IMR-90 (cell line): Measurements from ENCODE around the gene ASXL3. TPM values are rescaled to one million over a fixed set of nuclear protein-coding genes. Genes with fewer than 3 reads are reported as not detected.

ENCODE experiments used
- ATAC-seq: fragments of 200-7000 bp; cut with Tn5 transposase; 2 replicates; pipeline ENCODE4 v1.9.1; 2020; ENCODE audit warnings: low read depth, mild to moderate bottlenecking, moderate library complexity
- BruUV-seq: library from RNA; stranded (reverse); fragments of 400-500 nt; replicated peaks from 2 replicates; lab custom pipeline; 2021; lab: Mats Ljungman, UMichigan
- CTCF ChIA-PET: fragments of 300-600 bp; formaldehyde crosslinking; extraction: SDS; loops from one replicate; lab custom pipeline; 2021; ENCODE audit warnings: antibody characterized with exemption; lab: Yijun Ruan, JAX
- POLR2A ChIA-PET: fragments of 300-600 bp; sonication (Branson Sonifier 250); formaldehyde crosslinking; loops from one replicate; lab custom pipeline; 2022; ENCODE audit warnings: antibody characterized with exemption; ENCODE audit not compliant: unreplicated experiment; lab: Charles Lee
- DNase-seq: peaks from one replicate; pipeline ENCODE4 v3.0.0; 2013
- H2AFZ ChIP-seq: replicated peaks from 2 replicates; pipeline ENCODE3; 2013; ENCODE audit warnings: low read length, mild to moderate bottlenecking; ENCODE audit not compliant: poor library complexity
- H2AK5ac ChIP-seq: 2 replicates; pipeline ENCODE4 v1.6.1; 2013; ENCODE audit warnings: low read depth, low read length, inconsistent platforms
- H2AK9ac ChIP-seq: replicated peaks from 2 replicates; pipeline ENCODE3; 2013; ENCODE audit warnings: mild to moderate bottlenecking, low read depth, low read length, moderate library complexity; ENCODE audit not compliant: poor library complexity
- H2BK120ac ChIP-seq: 2 replicates; pipeline ENCODE4 v1.6.1; 2013; ENCODE audit warnings: low read depth, low read length, inconsistent platforms
- H2BK15ac ChIP-seq: 3 replicates; pipeline ENCODE4 v1.6.1; 2013; ENCODE audit warnings: low read depth, low read length, inconsistent platforms
- H2BK20ac ChIP-seq: 2 replicates; pipeline ENCODE4 v1.6.1; 2013; ENCODE audit warnings: low read depth, mild to moderate bottlenecking, inconsistent platforms, low read length, moderate library complexity
- H2BK5ac ChIP-seq: 2 replicates; pipeline ENCODE4 v1.6.1; 2013; ENCODE audit warnings: mild to moderate bottlenecking, low read depth, low read length, inconsistent platforms; ENCODE audit not compliant: poor library complexity, severe bottlenecking
- H3K14ac ChIP-seq: replicated peaks from 2 replicates; pipeline ENCODE4 v1.6.1; 2013; ENCODE audit warnings: low read depth, low read length, inconsistent platforms
- H3K18ac ChIP-seq: 2 replicates; pipeline ENCODE4 v1.6.1; 2013; ENCODE audit warnings: low read depth, low read length, control low read depth
- H3K23ac ChIP-seq: 2 replicates; pipeline ENCODE4 v1.6.1; 2013; ENCODE audit warnings: low read depth, low read length, inconsistent platforms
- H3K27ac ChIP-seq: 2 replicates; pipeline ENCODE4 v1.5.1; 2013; ENCODE audit warnings: mild to moderate bottlenecking, control low read depth, low read length; ENCODE audit not compliant: insufficient read depth
- H3K27me3 ChIP-seq: 2 replicates; pipeline ENCODE4 v1.6.1; 2013; ENCODE audit warnings: low read length; ENCODE audit not compliant: control insufficient read depth, insufficient read depth
- H3K36me3 ChIP-seq: 2 replicates; pipeline ENCODE4 v1.6.1; 2013; ENCODE audit warnings: low read length, mixed read lengths; ENCODE audit not compliant: control insufficient read depth, insufficient read depth
- H3K4ac ChIP-seq: 2 replicates; pipeline ENCODE4 v1.6.1; 2013; ENCODE audit warnings: low read depth, low read length, inconsistent platforms
- H3K4me1 ChIP-seq: 2 replicates; pipeline ENCODE4 v1.6.1; 2013; ENCODE audit warnings: low read length, mixed read lengths; ENCODE audit not compliant: control insufficient read depth, insufficient read depth
- H3K4me2 ChIP-seq: 2 replicates; pipeline ENCODE4 v1.6.1; 2013; ENCODE audit warnings: low read depth, mild to moderate bottlenecking, control low read depth, low read length, moderate library complexity
- H3K4me3 ChIP-seq: 2 replicates; pipeline ENCODE4 v1.5.1; 2013; ENCODE audit warnings: low read depth, mild to moderate bottlenecking, control low read depth, low read length, moderate library complexity; ENCODE audit not compliant: insufficient read depth
- H3K56ac ChIP-seq: 2 replicates; pipeline ENCODE4 v1.6.1; 2013; ENCODE audit warnings: low read length, inconsistent platforms; ENCODE audit not compliant: insufficient read depth; ENCODE audit errors: extremely low read depth
- H3K79me1 ChIP-seq, 2 experiments: 2 replicates each; pipeline ENCODE4 v1.6.1; 2013; ENCODE audit warnings: low read length in 2 of 2, inconsistent platforms in 1 of 2, low read depth in 1 of 2
- H3K9ac ChIP-seq: 2 replicates; pipeline ENCODE4 v1.6.1; 2013; ENCODE audit warnings: low read depth, low read length, control low read depth
- H3K9me1 ChIP-seq: 2 replicates; pipeline ENCODE4 v1.6.1; 2013; ENCODE audit warnings: low read length, inconsistent platforms; ENCODE audit not compliant: insufficient read depth
- H3K9me3 ChIP-seq: 2 replicates; pipeline ENCODE4 v1.6.1; 2013; ENCODE audit warnings: low read length; ENCODE audit not compliant: control insufficient read depth, insufficient read depth
- H4K20me1 ChIP-seq: 2 replicates; pipeline ENCODE4 v1.6.1; 2013; ENCODE audit warnings: low read length, inconsistent platforms; ENCODE audit not compliant: insufficient read depth
- H4K5ac ChIP-seq: 2 replicates; pipeline ENCODE4 v1.6.1; 2013; ENCODE audit warnings: mild to moderate bottlenecking, low read depth, low read length, control low read depth
- H4K8ac ChIP-seq, 2 experiments: 2 replicates each; pipeline ENCODE4 v1.6.1; 2013; ENCODE audit warnings: low read depth in 2 of 2, low read length in 2 of 2, control low read depth in 1 of 2, inconsistent platforms in 1 of 2
- H4K91ac ChIP-seq: 2 replicates; pipeline ENCODE4 v1.6.1; 2013; ENCODE audit warnings: low read depth, low read length, inconsistent platforms; ENCODE audit not compliant: insufficient read depth
- CEBPB ChIP-seq: IDR thresholded peaks from 2 replicates; pipeline ENCODE4 v1.6.1; 2012; ENCODE audit warnings: low read depth, low read length, improper control_type of control experiment
- NFE2L2 ChIP-seq: fragments of 150-350 bp; IDR thresholded peaks from 2 replicates; pipeline ENCODE4 v1.6.1; 2016; ENCODE audit warnings: low read depth, mild to moderate bottlenecking, low read length
- RAD21 ChIP-seq: IDR thresholded peaks from 2 replicates; pipeline ENCODE4 v1.6.1; 2012; ENCODE audit warnings: low read length, improper control_type of control experiment
- RCOR1 ChIP-seq: IDR thresholded peaks from 2 replicates; pipeline ENCODE4 v1.6.1; 2012; ENCODE audit warnings: mild to moderate bottlenecking, low read length, improper control_type of control experiment; ENCODE audit not compliant: insufficient replicate concordance
- WGBS, 2 experiments: methylation state at CpG; one replicate each; pipeline versions ENCODE4 v1.1.5 to v1.1.7; 2013; ENCODE audit warnings: missing lambda C conversion rate in 2 of 2; ENCODE audit not compliant: insufficient read length in 1 of 2; ENCODE audit errors: extremely low coverage in 2 of 2; 5-methylcytosine and 5-hydroxymethylcytosine counted together
- dilution Hi-C: fragments of 300-500 bp; cut with HindIII; formaldehyde crosslinking; loops from one replicate; pipeline ENCODE4 v1.14.3; 2018; ENCODE audit warnings: low sequenced_read_pairs; ENCODE audit not compliant: unreplicated experiment
- in situ Hi-C: fragments of 300-500 bp; cut with MboI; formaldehyde crosslinking; loops from 3 replicates; pipeline ENCODE4 v1.14.3; 2019; ENCODE audit warnings: low sequenced_read_pairs, inconsistent platforms, mixed read lengths
- intact Hi-C: fragments of 100-400 bp; cut with micrococcal nuclease; formaldehyde crosslinking; loops from 2 replicates; pipeline ENCODE4 v1.10.0; 2022
- polyA plus RNA-seq, 3 experiments: library from polyadenylated mRNA; depleted of rRNA; stranded (reverse); fragments of >200 nt; gene quantifications; 2 replicates each; pipeline ENCODE4 v1.2.3, GENCODE V29; 2012; ENCODE audit warnings: low replicate concordance in 1 of 3
- total RNA-seq: library from RNA; depleted of rRNA; stranded (reverse); fragments of >200 nt; gene quantifications from 2 replicates; pipeline ENCODE4 v1.2.3, GENCODE V29; 2012

The ASXL3 gene
- total and polyA plus RNA-seq, 2 of the 4 experiments (the other 2 are of a cell fraction): 0.03 to 0.54 TPM

GRCh38 chr18:33603454-33603853 lies 25.4 kb downstream of the ASXL3 start:
- in situ Hi-C loops (no loop called here), intact Hi-C loops (no loop called here), dilution Hi-C loops (no loop called here)
- no peak overlapping the region for H4K8ac ChIP-seq
- H2AK5ac ChIP-seq: no peak overlapping the region
- H4K91ac ChIP-seq: no peak overlapping the region
- no peak overlapping the region for H2BK5ac ChIP-seq
- no peak overlapping the region for H2BK15ac ChIP-seq
- TF ChIP-seq RAD21: no peak
- no peak for TF ChIP-seq NFE2L2
- TF ChIP-seq RCOR1: no peak
- TF ChIP-seq CEBPB: no peak
- H3K9ac ChIP-seq: no peak overlapping the region
- no TSS peak for BruUV-seq
- no peaks in the 10 kb centered on the region for H3K27me3 ChIP-seq
- no peak overlapping the region for H2BK20ac ChIP-seq
- DNase-seq (no peak), ATAC-seq (no peak)
- H3K4me3 ChIP-seq: no peak overlapping the region
- no peak overlapping the region for H2AK9ac ChIP-seq
- no CpG with 5 or more reads among the region's 2 CpGs for WGBS, 2 experiments
- H3K9me3 ChIP-seq: no peaks in the 10 kb centered on the region
- no peaks in the 10 kb centered on the region for H4K20me1 ChIP-seq
- no peak overlapping the region for H4K5ac ChIP-seq
- H3K18ac ChIP-seq: no peak overlapping the region
- CTCF ChIA-PET: no interaction called here
- no peak overlapping the region for H3K23ac ChIP-seq
- no peak overlapping the region for H3K14ac ChIP-seq
- H3K36me3 ChIP-seq: no peaks in the 10 kb centered on the region
- no peak overlapping the region for H3K4me2 ChIP-seq
- H3K4ac ChIP-seq: no peak overlapping the region
- no peak overlapping the region for H3K56ac ChIP-seq
- no peak overlapping the region for H2BK120ac ChIP-seq
- peaks cover 2% of the 10 kb centered on the region; the same call in 1 of the 2 replicates for H3K4me1 ChIP-seq
- H3K79me1 ChIP-seq: no peaks in the 10 kb centered on the region
- no peak overlapping the region for H2AFZ ChIP-seq
- H3K27ac ChIP-seq: no peak overlapping the region
- POLR2A ChIA-PET: no interaction called here
- no peaks in the 10 kb centered on the region for H3K9me1 ChIP-seq
